GM18517 (cell line): ENCODE measurements around the gene SH3RF3.

Experiments used
- ATAC-seq: cut with Tn5 transposase; IDR thresholded peaks from one replicate; pipeline ENCODE4 v1.9.1; 2021; ENCODE audit warnings: mild to moderate bottlenecking, moderate library complexity; ENCODE audit not compliant: unreplicated experiment

SH3RF3 gene

DNA sequence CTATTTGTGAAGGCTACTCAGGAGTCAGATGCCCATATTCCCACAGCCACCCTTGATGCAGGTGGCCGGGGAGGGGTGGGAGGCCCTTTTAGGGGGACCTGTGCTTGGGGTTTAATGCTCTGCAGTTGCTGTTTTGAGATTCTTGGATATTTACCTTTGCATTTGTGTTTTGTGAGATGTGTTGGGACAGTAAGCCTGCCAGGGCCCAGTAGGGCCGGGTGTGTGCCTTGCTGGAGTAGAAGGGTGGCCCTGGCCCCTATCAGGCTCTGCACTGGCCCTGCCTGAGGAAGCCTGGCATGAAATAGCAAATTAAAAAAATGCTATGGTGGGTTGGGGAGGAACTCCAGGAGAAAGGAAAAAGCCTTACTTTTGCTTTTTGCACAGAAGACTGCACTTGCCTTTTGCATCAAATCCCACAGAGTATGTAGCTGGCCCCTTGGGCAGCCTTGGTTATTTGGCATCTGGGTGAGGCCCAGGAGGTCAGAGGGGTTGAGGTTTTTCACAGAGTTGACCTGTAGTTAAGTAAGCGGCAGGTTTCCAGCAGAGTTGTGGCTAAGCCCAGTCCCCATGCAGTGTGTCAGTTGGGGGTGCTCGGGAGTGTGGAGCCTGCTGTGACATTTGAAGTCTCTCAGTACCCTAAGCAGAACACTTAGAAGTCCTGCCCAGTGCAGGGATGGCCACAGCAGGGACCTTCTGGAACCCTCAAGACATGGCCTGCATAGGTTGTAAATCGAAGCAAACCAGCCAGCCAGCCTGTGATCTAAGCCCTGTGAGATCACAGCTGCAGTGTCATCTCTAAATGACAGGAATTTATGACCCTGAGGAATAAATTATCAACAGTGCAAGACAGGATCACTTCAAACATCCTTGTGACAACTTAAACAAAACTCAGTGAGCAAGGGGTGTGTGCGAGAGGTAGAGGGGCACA is 68.8 kb downstream of the SH3RF3 start:
- ATAC-seq: no peak

DNA sequence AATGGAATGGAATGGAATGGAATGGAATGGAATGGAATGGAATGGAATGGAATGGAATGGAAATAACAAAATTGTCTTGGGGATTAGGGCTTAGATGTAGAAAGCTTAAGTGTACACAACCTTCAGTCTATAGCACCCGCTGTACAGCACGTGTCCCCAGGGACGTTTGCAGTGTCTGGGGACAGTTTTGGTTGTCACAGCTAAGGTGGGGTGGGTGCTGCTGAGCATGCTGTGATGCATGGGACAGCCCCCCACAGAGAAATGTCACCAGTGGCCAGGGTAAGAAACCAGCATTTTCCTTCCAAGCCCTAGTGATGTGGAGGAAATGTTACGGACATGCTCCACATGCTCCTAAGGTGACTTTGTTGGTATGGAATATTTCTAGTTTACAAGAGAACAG is 70.8 kb downstream of the SH3RF3 start:
- no peak for ATAC-seq

DNA sequence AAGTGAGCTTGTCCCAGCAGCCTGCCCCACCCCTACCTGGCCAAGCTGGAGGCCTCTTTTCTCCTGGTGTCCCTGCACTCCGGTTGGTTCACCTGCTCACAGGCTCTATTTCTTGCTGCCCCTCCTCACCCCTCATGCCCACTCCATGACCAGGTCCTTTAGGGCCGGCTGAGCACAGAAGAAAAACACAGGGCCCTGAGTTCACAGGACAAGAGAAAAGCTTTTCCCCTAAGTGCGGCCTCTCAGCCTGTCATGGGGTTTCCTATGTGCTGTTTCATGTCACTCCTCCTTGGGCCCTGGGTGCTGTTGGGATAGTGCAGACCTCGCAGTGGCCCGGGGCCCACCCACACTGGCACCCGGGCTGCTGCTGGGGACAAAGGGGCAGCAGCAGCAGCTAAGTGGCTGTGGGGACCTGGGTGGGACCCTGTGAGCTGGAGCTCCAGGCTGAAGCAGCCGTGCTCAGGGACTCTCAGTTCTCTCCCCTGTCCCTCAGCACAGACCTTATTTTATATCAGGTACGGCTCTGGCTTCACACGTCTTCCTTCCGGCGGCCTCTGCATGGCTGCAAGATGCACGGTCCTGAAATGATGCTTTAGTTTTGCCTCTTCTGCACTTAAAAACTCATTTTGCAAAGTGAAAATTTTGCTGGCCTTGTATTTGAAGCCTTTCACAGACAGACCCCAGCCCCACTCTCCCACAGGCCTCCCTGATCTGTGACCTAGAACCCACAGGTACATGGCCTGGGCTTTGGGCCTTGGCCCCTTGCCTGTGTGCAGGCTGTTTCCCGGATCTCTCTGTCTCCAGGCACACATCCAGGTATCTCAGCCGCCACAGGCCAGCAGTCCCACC is 71.8 kb downstream of the SH3RF3 start:
- ATAC-seq: no peak

DNA sequence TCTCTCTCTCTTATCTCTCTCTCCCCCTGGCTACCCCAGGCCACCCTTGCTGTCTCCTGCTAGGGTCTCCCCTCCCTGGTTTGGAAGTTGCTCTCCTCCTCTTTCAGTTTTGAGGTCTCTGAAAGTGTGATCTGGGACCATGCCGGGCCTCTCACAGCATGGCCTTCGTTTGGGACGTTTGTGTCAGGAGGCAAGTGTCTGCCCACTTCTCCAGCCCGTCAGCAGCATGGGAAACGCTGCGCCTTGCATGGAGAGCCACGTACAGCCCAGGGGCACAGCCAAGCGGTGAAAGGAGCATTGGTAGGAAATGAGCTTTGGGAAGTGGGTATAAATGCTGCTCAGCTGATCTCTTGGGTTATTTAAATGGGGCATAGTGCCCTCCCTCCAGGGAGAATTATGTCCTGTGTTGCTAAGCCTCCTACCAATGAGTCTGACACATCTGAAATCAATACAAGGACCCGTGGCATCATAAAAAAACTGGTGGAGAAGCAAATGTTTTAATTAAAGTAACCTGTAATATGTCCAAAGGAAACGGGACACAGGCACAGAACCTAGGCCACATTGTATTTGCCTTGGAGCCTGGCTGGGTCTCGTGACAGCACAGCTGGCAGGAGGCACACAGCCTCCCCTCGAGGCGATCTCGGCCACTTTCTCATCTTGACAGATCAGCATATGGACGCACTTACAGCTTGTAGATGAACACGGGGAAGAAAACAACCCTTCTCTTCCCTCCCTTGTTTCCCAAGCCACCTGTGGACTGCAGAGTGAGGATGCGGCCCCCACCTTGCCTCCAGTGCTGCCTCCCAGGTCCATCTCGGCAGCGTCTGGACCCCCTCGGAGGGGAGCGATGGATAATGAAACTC is 72.7 kb downstream of the SH3RF3 start:
- ATAC-seq: no peak

DNA sequence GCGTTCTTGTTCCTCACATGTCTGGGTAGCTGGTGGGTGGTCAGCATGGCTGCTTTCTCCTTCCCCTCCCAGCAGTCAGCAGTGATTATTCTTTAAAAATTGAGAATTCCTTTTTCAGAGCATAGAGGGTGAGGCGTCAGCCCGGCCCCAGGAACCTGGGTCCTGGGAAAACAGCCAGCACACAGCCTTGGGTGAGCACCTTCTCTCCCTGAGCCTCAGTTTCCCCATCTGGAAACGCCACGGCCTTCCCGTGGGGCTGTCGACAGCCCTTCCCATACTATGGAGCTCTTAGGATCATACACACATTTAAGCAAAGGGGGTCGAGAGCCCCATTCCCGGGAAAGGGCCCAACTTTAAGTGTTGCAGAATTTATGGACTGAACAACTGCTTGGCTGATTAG is 73.5 kb downstream of the SH3RF3 start:
- no peak for ATAC-seq

DNA sequence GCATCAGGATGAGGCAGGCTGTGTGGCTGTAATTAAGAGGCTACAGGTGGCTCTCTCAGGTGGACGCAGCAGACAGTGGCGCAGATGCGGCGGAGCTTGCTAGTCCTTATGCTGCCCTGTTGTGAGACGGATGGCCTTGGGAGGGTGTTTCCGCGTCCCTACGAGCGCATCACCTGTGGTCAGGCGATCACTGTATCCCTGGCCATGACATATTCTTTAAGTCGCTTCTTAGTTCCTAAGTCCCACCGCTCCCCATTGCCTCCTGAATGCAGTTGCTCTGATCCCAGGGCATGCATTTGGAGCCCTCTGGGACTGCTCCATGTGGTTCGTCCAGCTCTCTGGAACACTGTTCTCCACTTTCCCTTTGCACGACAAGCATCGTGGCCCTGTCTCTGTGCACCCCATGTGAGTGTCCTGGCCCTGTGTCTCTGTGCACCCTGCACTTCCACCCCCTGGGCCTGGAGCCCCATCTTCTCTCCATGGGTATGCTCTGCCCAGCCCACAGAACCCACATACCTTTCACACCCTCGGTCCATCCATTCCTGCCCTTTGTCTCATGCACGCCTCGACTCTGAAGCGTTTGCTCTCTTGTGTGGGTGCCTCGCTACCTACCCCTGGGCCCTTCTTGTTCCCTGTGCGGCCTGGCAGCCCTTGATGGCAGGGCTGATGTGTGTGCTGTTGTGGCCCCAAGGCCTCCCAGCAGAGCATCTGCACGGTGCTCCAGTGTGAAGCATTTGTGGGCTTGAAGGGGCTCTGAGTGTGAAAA is 74.4 kb downstream of the SH3RF3 start:
- no peak for ATAC-seq

DNA sequence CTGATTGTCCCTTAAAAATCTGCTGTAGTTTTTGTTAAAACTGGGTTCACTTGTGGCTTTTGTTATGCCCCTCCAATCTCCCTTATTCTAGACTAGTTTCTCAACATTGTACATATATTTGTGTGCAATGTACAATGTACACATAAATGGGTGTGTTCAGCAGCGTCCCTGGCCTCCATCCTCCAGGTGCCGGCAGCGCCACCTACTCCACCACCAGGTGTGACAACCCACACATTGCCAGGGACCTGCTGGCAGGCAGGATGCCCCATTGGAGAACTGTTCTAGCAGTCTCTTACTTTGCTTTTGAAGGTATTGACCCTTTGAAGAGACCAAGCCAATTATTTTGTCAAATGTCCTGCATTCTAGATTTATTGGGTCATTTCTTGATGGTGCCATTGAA is 75.4 kb downstream of the SH3RF3 start:
- no peak for ATAC-seq

DNA sequence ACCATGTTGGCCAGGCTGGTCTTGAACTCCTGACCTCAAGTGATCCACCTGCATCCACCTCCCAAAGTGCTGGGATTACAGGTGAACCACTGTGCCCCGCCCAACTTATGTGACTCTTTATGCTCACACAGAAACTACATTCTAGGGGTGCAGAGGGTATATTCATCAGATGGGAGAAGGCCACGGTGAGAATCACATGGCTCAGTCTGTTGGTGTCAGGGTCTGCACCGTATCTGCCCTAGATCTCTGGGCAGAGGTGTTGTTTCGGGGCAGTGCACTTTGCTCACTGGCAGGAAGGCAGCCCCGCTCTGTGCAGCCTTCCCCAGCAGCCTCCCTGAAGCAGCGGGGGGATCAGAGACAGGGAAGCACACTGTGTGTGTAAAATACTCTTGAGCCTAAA is 76.4 kb downstream of the SH3RF3 start:
- ATAC-seq: no peak

DNA sequence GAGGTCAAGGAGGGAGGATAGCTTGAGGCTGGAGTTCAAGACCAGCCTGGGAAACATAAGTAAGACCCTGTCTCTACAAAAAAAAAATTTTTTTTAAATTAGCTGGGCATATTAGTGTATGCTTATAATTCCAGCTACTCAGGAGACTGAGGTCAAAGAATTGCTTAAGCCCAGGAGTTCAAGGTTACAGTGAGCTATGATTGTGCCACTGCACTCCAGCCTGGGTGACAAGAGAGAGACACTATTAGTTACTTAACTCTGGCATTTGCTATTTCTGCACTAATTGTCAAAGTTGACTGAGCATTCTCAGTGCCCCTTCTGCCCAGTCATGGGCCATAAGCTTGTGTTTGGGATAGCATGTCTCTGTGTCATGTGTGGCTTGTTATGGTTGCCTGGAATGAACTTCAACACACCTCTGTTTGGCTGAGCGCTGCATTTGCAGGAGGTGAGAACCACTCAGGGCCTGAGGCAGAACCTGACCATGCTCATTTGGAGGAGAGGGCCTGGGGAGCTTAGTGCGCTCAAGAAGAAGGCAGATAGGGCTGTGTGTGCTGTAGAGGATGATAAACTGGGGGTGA is 77.7 kb downstream of the SH3RF3 start:
- no peak for ATAC-seq

DNA sequence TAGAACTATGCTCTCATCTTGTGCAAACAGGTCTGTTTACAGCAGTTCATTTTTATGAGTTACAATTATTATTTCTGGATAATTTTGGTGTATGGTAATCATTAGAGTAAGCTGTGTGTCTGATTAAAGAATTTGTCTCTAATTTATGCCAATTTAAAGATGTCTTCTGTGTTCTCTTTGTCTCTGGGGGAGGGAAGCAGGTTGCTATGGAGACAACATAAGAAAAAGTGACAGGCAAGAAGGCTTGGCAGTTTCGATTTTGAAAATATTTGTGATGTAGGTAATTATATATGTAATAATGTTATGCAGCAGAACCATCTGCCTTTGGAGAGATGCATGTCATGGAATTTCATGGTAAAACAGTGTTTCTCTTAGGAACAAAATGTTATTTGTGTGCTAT is 78.2 kb downstream of the SH3RF3 start:
- no peak for ATAC-seq

DNA sequence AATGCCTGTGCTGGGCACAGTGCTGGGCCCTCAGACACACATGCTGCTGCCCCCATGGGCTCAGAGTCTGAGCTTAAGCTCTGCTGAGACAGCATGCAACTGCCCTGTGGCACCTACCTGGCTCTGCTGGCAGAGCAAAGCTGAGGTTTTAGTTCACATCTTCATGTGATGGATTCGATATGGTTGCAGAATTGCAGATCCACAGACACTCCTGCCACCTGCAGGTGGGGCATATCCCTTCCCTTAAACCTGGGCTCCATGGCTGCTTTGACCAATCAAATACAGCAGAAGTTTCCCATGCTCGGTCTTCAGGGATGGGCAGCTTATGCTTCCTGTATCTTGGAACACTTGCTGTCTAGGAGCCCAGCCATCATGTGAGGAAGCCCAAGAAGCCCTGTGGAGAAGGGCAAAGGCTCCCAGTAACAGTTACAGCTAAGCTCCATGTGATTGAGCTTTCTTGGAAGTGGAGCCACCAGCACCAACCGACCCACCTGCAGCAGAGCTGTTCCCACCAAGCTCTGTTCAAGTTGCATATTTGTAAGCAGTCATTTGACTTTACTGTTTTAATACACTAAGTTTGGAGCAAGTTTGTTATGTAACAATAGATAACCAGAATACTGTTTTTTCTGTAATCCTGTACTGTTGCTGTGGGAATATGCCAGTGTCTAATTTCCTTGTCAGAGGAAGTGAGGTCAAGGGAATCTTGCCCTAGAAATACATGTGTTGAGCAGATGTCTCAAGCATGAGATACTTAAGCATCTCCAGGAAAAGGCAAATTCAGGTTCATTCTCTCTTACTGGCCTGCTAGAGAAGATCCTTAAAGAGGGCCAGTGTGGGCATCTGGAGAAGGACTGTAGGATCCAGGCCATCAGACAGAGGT is 79.3 kb downstream of the SH3RF3 start:
- no peak for ATAC-seq

DNA sequence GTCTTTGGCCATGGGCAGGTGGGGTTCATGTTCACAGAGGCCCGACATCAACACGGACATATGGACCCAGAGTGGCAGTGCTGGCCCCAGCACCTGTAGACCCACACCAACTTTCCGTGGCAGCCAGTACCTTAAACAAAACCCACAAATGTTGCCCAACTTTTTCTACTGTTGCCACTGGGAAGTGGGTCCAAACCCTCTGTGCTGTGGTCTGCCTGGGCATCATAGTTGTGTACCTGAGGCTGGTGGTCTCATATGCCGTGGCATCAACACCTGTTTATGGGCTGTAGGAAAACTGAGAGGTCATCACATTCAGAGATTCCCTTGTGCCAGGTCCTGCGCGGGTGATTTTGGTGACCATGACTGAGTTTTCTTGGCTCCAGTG is 79.9 kb downstream of the SH3RF3 start:
- ATAC-seq: no peak

DNA sequence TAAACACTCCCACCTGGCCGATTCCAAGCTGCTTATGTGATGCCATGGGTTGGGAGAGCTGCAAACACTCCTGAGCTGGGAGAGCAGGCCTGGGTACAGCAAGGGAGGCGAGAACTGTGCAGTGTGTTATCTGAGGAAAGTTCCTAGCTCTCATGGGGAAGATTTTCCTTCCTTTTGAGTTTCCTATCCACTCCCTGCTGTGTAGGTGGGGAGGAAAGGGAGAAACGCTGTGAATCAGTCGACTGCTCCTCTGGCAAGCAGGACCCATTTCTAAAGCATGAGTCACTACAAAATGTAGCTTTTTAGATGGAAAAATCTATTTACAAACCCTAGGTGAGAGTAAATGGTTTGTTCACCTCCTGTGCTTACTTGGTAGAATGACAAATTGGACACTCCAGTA is 80.4 kb downstream of the SH3RF3 start:
- ATAC-seq: no peak

DNA sequence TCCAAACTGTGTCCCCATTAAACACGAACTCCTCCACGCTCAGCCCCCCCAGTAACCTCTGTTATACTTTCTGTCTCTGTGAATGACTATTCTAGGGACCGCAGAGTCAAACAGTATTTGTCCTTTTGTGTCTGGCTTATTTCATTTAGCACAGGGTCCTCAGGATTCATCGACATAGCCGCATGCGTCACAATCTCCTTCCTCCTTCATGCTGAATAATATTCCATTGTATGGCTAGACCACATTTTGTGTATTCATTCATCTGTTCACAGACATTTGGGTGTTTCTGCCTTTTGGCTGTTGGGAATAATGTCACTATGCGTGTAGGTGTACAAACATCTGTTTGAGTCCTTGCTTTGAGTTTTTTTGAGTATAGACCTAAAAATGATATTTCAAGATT is 80.9 kb downstream of the SH3RF3 start:
- no peak for ATAC-seq

DNA sequence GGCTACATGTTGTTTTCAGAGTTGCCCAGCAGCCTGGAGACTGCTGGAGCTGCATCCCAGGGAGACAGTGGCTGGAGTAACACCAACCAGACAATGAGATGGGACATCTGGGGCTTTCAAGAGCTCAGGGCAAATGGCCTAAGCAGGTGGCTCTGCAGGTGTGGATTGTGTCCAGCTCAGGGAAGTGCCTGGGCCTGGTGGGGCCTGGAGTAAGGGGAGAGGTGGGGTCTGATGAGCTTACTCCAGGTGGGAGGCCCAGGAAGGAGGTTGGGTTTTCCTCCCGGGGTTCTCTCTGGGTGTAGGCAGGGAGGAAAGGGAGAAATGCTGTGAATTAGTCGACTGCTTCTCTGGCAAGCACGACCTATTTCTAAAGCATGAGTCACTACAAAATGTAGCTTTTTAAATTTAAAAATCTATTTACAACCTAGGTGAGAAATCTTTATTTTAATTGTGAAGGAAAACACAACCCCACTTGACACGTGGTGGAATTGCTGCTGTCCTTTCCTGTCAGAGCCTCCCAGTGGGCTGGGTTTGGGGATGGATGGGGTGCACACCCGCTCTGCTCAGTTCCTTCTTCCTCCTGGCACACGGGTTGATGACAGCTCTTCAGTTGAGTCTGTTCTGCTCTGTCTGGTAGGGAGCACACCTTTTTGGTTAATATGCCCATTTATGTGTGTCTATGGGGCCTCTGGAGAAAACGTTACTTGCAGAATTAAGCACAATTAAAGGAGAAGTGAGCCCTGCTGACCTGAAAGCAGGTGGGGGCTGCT is 81.6 kb downstream of the SH3RF3 start:
- no peak for ATAC-seq

DNA sequence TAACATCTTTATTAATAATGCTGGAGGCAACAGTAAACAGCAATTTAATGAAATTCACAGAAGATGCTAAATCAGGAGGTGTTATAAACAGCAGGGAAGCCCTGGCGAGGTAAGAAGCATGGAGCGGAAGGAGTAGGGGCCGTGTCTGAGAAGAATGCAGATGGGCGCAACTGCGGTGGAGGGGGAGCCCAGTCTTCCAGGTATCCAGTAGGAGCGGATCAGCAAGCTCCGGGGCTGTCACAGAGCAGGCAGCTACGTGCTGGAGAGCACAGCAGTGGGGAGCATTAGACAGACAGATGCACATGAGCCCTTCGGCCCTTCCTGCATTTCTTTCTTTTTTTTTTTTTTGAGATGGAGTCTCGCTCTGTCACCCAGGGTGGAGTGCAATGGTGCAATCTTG is 82.3 kb downstream of the SH3RF3 start:
- ATAC-seq: no peak

DNA sequence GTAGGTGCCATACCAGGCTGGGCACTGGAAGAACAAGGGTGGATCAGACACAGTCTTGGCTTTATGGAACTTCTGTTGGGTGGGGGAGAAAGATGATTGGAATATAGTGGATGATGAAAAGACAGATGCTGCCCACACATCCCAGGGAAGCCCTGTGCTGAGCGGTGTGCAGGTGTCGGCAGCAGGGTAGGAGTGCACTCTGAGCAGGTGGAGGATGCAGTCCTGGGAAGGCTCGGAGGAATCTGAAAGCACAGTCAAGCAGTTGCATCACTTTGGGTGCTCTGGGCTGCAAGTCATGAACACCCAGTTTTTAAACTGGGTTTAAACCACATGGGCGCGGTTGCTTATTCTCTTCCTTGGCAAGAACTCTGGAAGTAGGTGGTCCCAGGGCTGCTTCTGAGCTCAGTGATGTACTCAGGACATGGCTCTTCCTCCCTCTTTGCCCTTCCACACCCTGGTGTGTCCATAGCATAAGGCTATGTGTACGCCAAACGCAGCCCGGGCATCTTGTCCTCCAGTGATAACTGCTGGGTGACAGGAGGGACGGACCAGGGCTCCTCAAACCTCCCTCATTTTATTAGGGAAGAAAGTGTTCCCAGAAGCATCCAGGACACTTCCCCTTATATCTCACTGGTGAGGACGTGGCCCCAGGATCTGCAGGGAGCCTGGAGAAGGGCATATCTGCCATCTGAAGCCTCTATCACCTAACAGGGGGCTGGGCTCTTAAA is 84.0 kb downstream of the SH3RF3 start:
- no peak for ATAC-seq
